Measurements from ENCODE around the gene SPSB2.

The SPSB2 gene

DNA sequence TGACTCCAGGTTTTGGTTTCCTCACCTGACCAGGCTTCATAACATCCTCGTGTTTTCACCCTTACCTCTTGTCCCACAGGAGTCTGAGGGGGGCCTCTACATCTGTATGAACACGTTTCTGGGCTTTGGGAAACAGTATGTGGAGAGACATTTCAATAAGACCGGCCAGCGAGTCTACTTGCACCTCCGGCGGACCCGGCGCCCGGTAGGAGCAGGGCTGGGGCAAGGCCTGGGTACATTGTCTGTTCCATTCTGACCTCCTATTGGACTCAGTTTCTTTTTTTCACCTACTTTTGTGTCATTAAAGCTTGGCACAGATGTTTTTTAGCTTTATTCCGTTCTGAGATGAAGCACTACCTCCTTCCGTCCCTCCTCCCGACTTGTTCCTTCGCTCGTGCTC is 17.8 kb downstream of the SPSB2 start:
- Histone ChIP-seq H3K36me3 (ENCODE audit: low read depth) (peaks cover 47% of the 10 kb centered on the region), H3K4me1 (ENCODE audit: insufficient read depth, poor library complexity, severe bottlenecking) (no peaks in the 10 kb centered on the region), H3K9me3 (ENCODE audit: severe bottlenecking) (no peaks in the 10 kb centered on the region), H3K27ac (ENCODE audit: poor library complexity, severe bottlenecking) (no peak overlapping the region), H3K27me3 (ENCODE audit: insufficient read depth, poor library complexity, severe bottlenecking) (no peaks in the 10 kb centered on the region), H3K4me3 (ENCODE audit: severe bottlenecking) (no peak overlapping the region)
- ATAC-seq (ENCODE audit: low read depth), result no peak
- TF ChIP-seq, protein P1, sequence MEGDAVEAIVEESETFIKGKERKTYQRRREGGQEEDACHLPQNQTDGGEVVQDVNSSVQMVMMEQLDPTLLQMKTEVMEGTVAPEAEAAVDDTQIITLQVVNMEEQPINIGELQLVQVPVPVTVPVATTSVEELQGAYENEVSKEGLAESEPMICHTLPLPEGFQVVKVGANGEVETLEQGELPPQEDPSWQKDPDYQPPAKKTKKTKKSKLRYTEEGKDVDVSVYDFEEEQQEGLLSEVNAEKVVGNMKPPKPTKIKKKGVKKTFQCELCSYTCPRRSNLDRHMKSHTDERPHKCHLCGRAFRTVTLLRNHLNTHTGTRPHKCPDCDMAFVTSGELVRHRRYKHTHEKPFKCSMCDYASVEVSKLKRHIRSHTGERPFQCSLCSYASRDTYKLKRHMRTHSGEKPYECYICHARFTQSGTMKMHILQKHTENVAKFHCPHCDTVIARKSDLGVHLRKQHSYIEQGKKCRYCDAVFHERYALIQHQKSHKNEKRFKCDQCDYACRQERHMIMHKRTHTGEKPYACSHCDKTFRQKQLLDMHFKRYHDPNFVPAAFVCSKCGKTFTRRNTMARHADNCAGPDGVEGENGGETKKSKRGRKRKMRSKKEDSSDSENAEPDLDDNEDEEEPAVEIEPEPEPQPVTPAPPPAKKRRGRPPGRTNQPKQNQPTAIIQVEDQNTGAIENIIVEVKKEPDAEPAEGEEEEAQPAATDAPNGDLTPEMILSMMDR (IDR thresholded peaks at IDR 0.05; ENCODE audit: poor library complexity, severe bottlenecking), result no peak
- DNase-seq (ENCODE audit: low spot score), result no peak

GRCh38 chr12:6854036-6854435 is 19.1 kb downstream of the SPSB2 start:
- Histone ChIP-seq H3K36me3 (ENCODE audit: low read depth) (peaks cover 47% of the 10 kb centered on the region), H3K27ac (ENCODE audit: poor library complexity, severe bottlenecking) (no peak overlapping the region), H3K27me3 (ENCODE audit: insufficient read depth, poor library complexity, severe bottlenecking) (no peaks in the 10 kb centered on the region), H3K9me3 (ENCODE audit: severe bottlenecking) (no peaks in the 10 kb centered on the region), H3K4me3 (ENCODE audit: severe bottlenecking) (no peak overlapping the region), H3K4me1 (ENCODE audit: insufficient read depth, poor library complexity, severe bottlenecking) (no peaks in the 10 kb centered on the region)
- ATAC-seq (ENCODE audit: low read depth), result no peak
- DNase-seq (ENCODE audit: low spot score), result no peak
- TF ChIP-seq, protein P1 (IDR thresholded peaks at IDR 0.05; ENCODE audit: poor library complexity, severe bottlenecking), result no peak

- H3K4me3 ChIP-seq (ENCODE audit: severe bottlenecking), result no peak overlapping the region
- TF ChIP-seq, protein P1 (IDR thresholded peaks at IDR 0.05; ENCODE audit: poor library complexity, severe bottlenecking), result no peak
- DNase-seq (ENCODE audit: low spot score) (no peak), ATAC-seq (ENCODE audit: low read depth) (no peak)
- peaks cover 46% of the 10 kb centered on the region for H3K36me3 ChIP-seq (ENCODE audit: low read depth)
- H3K27me3 ChIP-seq (ENCODE audit: insufficient read depth, poor library complexity, severe bottlenecking), result no peaks in the 10 kb centered on the region
- H3K4me1 ChIP-seq (ENCODE audit: insufficient read depth, poor library complexity, severe bottlenecking), result no peaks in the 10 kb centered on the region
- peak overlapping the region; percentile 63 for H3K27ac ChIP-seq (ENCODE audit: poor library complexity, severe bottlenecking)
- no peaks in the 10 kb centered on the region for H3K9me3 ChIP-seq (ENCODE audit: severe bottlenecking)
Observed at GRCh38 chr12:6853626-6854025, 19.5 kb downstream of the SPSB2 start.

GRCh38 chr12:6852651-6853354 is 20.3 kb downstream of the SPSB2 start:
- Histone ChIP-seq H3K4me3 (ENCODE audit: severe bottlenecking) (peak overlapping the region; percentile 78), H3K27me3 (ENCODE audit: insufficient read depth, poor library complexity, severe bottlenecking) (no peaks in the 10 kb centered on the region), H3K9me3 (ENCODE audit: severe bottlenecking) (no peaks in the 10 kb centered on the region), H3K27ac (ENCODE audit: poor library complexity, severe bottlenecking) (peak overlapping the region; percentile 63), H3K4me1 (ENCODE audit: insufficient read depth, poor library complexity, severe bottlenecking) (no peaks in the 10 kb centered on the region), H3K36me3 (ENCODE audit: low read depth) (peaks cover 46% of the 10 kb centered on the region)
- ATAC-seq (ENCODE audit: low read depth) (no peak), DNase-seq (ENCODE audit: low spot score) (no peak)
- TF ChIP-seq, protein P1 (IDR thresholded peaks at IDR 0.05; ENCODE audit: poor library complexity, severe bottlenecking), result no peak

- TF ChIP-seq, protein P1 (IDR thresholded peaks at IDR 0.05; ENCODE audit: poor library complexity, severe bottlenecking), result no peak
- peak; percentile 84 for ATAC-seq (ENCODE audit: low read depth)
- Histone ChIP-seq H3K4me3 (ENCODE audit: severe bottlenecking) (peak within 1 kb of the TSS; percentile 78), H3K36me3 (ENCODE audit: low read depth) (peaks cover 39% of the 10 kb centered on the region), H3K27me3 (ENCODE audit: insufficient read depth, poor library complexity, severe bottlenecking) (no peaks in the 10 kb centered on the region), H3K27ac (ENCODE audit: poor library complexity, severe bottlenecking) (peak within 1 kb of the TSS; percentile 63), H3K9me3 (ENCODE audit: severe bottlenecking) (no peaks in the 10 kb centered on the region), H3K4me1 (ENCODE audit: insufficient read depth, poor library complexity, severe bottlenecking) (no peaks in the 10 kb centered on the region)
- DNase-seq (ENCODE audit: low spot score), result peak; percentile 99
Observed at GRCh38 chr12:6851921-6852650, 21.0 kb downstream of the SPSB2 start, which contains the start of gene USP5. Gene USP5, plus strand, starts transcription at chr12:6852150. Its CDS starts 30 bp downstream, at chr12:6852180.

Data from RWPE2 (cell line).